ENCODE data around the gene PLLP.
A peak's percentile ranks its signal among the peaks of the same experiment; 100 is the strongest.

PLLP gene

GRCh38 chr16:57284209-57284951, at the start of gene PLLP:
TSS of gene PLLP (minus strand) at chr16:57284672. CDS start at chr16:57284540, 132 bp downstream.
- peak; percentile 29 for DNase-seq

GRCh38 chr16:57333402-57333801, 48.9 kb upstream of the PLLP start:
- no peak for DNase-seq

GRCh38 chr16:57331355-57331754, 46.9 kb upstream of the PLLP start:
- no peak for DNase-seq

GRCh38 chr16:57329718-57330327, 45.4 kb upstream of the PLLP start:
- DNase-seq, result no peak

GRCh38 chr16:57325458-57325857, 41.0 kb upstream of the PLLP start:
- DNase-seq, result no peak

- DNase-seq, result no peak
These were observed 40.3 kb upstream of the PLLP start for GRCh38 chr16:57324749-57325148.

- no peak for DNase-seq
These were observed 35.2 kb upstream of the PLLP start for GRCh38 chr16:57319646-57320045.

GRCh38 chr16:57318240-57318970, 33.9 kb upstream of the PLLP start:
- no peak for DNase-seq

- no peak for DNase-seq
These were observed 32.0 kb upstream of the PLLP start for GRCh38 chr16:57316390-57317017.

GRCh38 chr16:57315416-57315815, 30.9 kb upstream of the PLLP start:
- no peak for DNase-seq

- DNase-seq, result no peak
These were observed 29.8 kb upstream of the PLLP start for GRCh38 chr16:57314161-57314785.

GRCh38 chr16:57313509-57313908, 29.0 kb upstream of the PLLP start:
- DNase-seq, result no peak

- no peak for DNase-seq
These were observed 26.3 kb upstream of the PLLP start for GRCh38 chr16:57310801-57311200.

GRCh38 chr16:57308041-57308440, 23.6 kb upstream of the PLLP start:
- DNase-seq, result no peak

GRCh38 chr16:57307365-57307764, 22.9 kb upstream of the PLLP start:
- DNase-seq, result no peak

- no peak for DNase-seq
These were observed 22.3 kb upstream of the PLLP start for GRCh38 chr16:57306676-57307341.

GRCh38 chr16:57305159-57305811, 20.8 kb upstream of the PLLP start:
- DNase-seq, result no peak

GRCh38 chr16:57304169-57305061, 19.9 kb upstream of the PLLP start:
- no peak for DNase-seq

GRCh38 chr16:57303910-57304168, 19.4 kb upstream of the PLLP start:
- DNase-seq, result no peak

GRCh38 chr16:57303021-57303909, 18.8 kb upstream of the PLLP start:
- DNase-seq, result no peak

All from NCI-H1105 treated with DMSO at 0.1 percent for 48 hours (cell line).